C4-2B (cell line): Measurements from ENCODE around the gene ITPR1.

Experiments used
- H3K27ac ChIP-seq: fragments of 450-650 bp; 2 replicates; pipeline ENCODE4 v1.5.1; 2017
- ZFX ChIP-seq: fragments of 450-650 bp; IDR thresholded peaks from 2 replicates; pipeline ENCODE4 v1.6.1; 2017
- TF ChIP-seq, protein P1 (sequence below): fragments of 450-650 bp; conservative IDR thresholded peaks from 2 replicates; pipeline ENCODE4 v1.5.1; 2017; ENCODE audit warnings: mild to moderate bottlenecking

Gene ITPR1

DNA sequence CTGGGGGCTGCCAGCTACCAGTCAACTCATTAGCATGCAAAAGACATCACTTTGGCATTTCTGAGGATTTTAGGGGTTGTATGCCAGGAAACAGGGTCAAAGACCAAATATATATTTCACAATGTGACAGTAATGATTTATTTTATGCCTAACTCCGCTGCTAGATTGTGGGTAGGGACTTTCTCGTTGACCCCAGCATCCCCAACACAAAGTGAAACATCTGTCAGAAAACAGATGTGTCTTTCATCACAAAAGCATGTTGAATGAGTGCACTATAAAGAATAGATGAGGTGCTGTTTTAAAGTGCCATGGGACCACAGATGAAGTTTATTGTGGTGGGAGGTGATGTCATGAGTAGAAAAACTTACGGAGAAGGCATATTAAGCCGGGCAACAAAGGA is 59.7 kb downstream of the ITPR1 start:
- no peak for TF ChIP-seq ZFX
- TF ChIP-seq, protein P1, sequence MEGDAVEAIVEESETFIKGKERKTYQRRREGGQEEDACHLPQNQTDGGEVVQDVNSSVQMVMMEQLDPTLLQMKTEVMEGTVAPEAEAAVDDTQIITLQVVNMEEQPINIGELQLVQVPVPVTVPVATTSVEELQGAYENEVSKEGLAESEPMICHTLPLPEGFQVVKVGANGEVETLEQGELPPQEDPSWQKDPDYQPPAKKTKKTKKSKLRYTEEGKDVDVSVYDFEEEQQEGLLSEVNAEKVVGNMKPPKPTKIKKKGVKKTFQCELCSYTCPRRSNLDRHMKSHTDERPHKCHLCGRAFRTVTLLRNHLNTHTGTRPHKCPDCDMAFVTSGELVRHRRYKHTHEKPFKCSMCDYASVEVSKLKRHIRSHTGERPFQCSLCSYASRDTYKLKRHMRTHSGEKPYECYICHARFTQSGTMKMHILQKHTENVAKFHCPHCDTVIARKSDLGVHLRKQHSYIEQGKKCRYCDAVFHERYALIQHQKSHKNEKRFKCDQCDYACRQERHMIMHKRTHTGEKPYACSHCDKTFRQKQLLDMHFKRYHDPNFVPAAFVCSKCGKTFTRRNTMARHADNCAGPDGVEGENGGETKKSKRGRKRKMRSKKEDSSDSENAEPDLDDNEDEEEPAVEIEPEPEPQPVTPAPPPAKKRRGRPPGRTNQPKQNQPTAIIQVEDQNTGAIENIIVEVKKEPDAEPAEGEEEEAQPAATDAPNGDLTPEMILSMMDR, result no peak
- H3K27ac ChIP-seq, result no peak overlapping the region

DNA sequence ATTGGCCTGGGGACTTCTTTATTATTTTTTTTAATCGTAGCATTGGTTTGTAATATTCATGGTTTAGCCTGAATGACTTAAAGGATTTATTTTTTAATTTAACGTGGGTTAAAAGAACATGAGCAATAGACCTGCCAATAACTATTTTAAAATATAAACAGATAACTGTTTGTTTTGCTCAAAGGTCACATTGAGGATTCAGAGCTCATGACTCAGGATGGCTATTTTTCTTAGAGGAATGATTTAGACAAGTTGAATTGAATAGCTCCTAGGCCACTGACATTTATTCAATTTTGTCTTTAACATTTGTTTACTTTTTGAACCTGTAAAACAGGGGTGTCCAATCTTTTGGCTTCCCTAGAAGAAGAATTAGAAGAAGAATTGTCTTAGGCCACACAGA is 68.5 kb downstream of the ITPR1 start:
- TF ChIP-seq, protein P1, result no peak
- TF ChIP-seq ZFX, result no peak
- no peak overlapping the region for H3K27ac ChIP-seq

DNA sequence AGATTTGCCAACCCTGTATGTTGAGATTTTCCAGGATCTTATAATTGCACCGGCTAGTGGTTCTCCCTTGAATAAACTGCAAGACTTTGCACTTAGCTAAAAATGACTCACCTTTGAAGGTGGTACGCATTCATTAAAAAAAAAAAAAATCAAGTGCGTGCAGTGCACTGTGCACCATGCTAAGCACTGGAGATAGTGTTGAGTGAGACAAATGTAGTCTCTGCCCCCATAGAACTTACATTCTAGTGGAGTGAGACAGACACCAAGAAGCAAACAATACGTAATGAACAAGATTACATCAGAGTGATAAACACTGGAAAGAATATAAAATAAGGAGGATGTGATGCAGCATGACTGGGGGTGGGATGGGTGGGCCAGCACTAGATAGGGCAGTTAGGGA is 69.4 kb downstream of the ITPR1 start:
- TF ChIP-seq, protein P1, result no peak
- TF ChIP-seq ZFX, result no peak
- H3K27ac ChIP-seq, result no peak overlapping the region

DNA sequence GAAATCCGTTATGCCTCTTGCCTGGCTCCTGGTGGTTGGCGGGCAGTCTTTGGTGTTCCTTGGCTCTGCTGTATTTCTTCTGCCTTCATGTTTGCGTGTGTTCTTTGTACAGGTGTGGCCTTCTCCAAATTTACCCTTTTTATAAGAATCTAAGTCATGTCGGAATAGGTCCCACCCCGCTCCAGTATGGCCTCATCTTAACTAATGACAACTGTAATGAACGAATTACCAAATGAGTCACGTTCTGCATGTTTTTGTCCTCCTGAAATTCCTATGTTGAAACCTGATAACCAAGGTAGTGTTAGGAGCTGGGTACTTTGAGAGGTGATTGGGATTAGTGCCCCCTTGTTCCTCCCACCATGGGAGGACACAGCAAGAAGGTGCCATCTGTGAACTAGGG is 71.1 kb downstream of the ITPR1 start:
- no peak for TF ChIP-seq ZFX
- TF ChIP-seq, protein P1, result no peak
- no peak overlapping the region for H3K27ac ChIP-seq

DNA sequence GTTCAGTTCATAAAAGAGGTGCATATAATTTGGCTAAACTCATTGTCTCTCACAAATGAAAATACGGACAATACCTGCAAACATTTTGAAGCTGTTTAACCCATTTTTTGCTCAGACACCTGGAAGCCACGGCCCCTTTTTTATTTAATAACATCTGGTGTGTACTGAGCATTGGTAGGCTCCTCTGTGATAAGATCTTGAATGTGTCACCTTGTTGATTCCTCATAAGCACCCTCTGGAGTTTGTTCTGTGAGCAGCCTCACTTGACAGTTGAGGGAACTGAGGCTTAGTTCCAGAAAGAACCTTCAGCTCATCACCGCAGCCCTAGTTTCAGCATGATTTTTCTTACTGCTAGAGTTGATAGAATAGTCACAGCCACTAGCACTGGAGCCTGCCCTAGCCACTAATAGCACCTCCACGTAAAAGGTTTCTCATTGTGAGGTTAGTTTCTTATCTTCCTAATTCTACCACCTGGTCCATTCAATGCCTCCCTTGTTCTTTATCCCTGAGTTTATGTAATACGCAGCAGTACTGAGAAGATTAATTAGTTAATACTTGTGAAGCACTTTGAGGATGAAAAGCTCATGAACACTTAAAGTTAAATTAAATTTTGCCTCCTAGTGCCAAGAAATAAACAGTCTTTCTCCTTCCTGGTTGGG is 71.9 kb downstream of the ITPR1 start:
- TF ChIP-seq, protein P1, result no peak
- no peak for TF ChIP-seq ZFX
- H3K27ac ChIP-seq, result peak overlapping the region; percentile 69; the same call in 1 of the 2 replicates

DNA sequence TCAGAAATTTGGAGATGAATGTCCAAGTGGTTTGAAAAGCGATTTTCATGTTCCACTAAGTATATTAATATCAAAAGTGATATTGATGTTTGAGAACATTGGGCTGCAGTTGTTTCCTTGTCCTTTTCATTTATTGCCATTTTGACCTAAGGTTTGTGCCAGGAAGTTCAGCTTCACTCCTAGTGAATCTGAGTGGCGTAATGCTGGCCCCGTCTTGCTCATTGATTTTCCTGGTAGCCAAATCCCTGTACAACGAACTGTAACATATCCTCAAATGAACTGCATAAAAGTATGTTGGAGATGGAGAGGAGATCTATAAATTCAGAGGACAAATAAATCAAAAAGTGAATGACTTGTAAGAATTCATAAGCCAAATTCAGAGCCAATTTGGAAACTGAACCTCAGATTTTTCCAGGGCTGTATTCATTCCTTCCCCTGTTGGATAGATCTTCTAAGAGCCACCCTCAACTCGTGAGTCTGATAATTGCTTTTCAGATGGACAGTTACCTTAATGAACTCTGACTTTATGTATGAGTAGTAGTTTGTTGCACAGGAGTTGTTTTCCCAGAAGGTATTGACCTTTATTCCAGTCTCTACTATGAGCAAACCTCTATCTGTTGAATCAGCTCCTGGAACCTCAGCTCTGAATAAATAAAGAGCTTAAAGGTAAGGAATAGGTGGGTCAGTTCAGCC is 72.8 kb downstream of the ITPR1 start:
- TF ChIP-seq, protein P1, result no peak
- TF ChIP-seq ZFX, result no peak
- peak overlapping the region; percentile 69; the same call in 1 of the 2 replicates for H3K27ac ChIP-seq

DNA sequence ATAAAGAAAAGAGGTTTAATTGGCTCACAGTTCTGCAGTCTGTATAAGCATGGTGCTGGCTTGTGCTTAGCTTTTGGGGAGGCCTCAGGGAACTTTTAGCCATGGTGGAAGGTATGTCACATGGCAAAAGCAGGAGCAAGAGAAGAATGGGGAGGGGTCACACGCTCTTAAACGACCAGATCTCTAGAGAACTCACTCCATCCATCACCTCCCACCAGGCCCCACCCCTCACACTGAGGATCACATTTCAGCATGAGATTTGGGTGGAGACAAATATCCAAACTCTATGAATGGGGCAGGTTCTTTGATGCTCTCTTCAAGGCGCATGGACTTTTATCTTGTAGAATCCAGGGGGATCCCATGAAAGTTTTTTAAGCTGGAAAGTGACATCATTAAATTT is 75.7 kb downstream of the ITPR1 start:
- no peak overlapping the region for H3K27ac ChIP-seq
- TF ChIP-seq, protein P1, result no peak
- no peak for TF ChIP-seq ZFX
